ENCODE results near the gene NGEF.

Gene NGEF

GRCh38 chr2:232897598-232898408 is 115.3 kb downstream of the NGEF start:
- DNase-seq (ENCODE audit: insufficient read length, low spot score) = no peak
- no peak for TF ChIP-seq CTCF (IDR thresholded peaks at IDR 0.05; ENCODE audit: insufficient read depth, missing control alignments)
- FAIRE-seq = no peak

GRCh38 chr2:232896720-232897597 is 116.1 kb downstream of the NGEF start:
- DNase-seq (ENCODE audit: insufficient read length, low spot score) (no peak), FAIRE-seq (no peak)
- no peak for TF ChIP-seq CTCF (IDR thresholded peaks at IDR 0.05; ENCODE audit: insufficient read depth, missing control alignments)

GRCh38 chr2:232896111-232896510 is 116.9 kb downstream of the NGEF start:
- FAIRE-seq = no peak
- TF ChIP-seq CTCF (IDR thresholded peaks at IDR 0.05; ENCODE audit: insufficient read depth, missing control alignments) = no peak
- no peak for DNase-seq (ENCODE audit: insufficient read length, low spot score)

- no peak for TF ChIP-seq CTCF (IDR thresholded peaks at IDR 0.05; ENCODE audit: insufficient read depth, missing control alignments)
- FAIRE-seq (no peak), DNase-seq (ENCODE audit: insufficient read length, low spot score) (no peak)
Observed at GRCh38 chr2:232894746-232895145, 118.3 kb downstream of the NGEF start.

- DNase-seq (ENCODE audit: insufficient read length, low spot score) (no peak), FAIRE-seq (no peak)
- TF ChIP-seq CTCF (IDR thresholded peaks at IDR 0.05; ENCODE audit: insufficient read depth, missing control alignments) = no peak
Observed at GRCh38 chr2:232894251-232894650, 118.8 kb downstream of the NGEF start.

- DNase-seq (ENCODE audit: insufficient read length, low spot score) (no peak), FAIRE-seq (no peak)
- TF ChIP-seq CTCF (IDR thresholded peaks at IDR 0.05; ENCODE audit: insufficient read depth, missing control alignments) = no peak
Observed at GRCh38 chr2:232893834-232894233, 119.2 kb downstream of the NGEF start.

All from D721Med (cell line).